ENCODE results near the gene CRELD2.

The CRELD2 gene

GRCh38 chr22:49915610-49916009, 2.8 kb upstream of the CRELD2 start:
- no peak for TF ChIP-seq CTCF (IDR thresholded peaks at IDR 0.05; ENCODE audit: low read depth, low read length, missing control alignments)
- no peak overlapping the region for H3K4me3 ChIP-seq (ENCODE audit: low read depth, low read length)
- DNase-seq (ENCODE audit: low read depth), result no peak

- no peak for TF ChIP-seq CTCF (IDR thresholded peaks at IDR 0.05; ENCODE audit: low read depth, low read length, missing control alignments)
- DNase-seq (ENCODE audit: low read depth), result no peak
- H3K4me3 ChIP-seq (ENCODE audit: low read depth, low read length), result peak overlapping the region; percentile 94
Measured at GRCh38 chr22:49916831-49917230, 1.6 kb upstream of the CRELD2 start.

- H3K4me3 ChIP-seq (ENCODE audit: low read depth, low read length), result peak overlapping the region; percentile 94
- TF ChIP-seq CTCF (IDR thresholded peaks at IDR 0.05; ENCODE audit: low read depth, low read length, missing control alignments), result no peak
- DNase-seq (ENCODE audit: low read depth), result no peak
Measured at GRCh38 chr22:49918911-49919881, 762 bp downstream of the CRELD2 start.

- H3K4me3 ChIP-seq (ENCODE audit: low read depth, low read length), result no peak overlapping the region
- no peak for DNase-seq (ENCODE audit: low read depth)
- TF ChIP-seq CTCF (IDR thresholded peaks at IDR 0.05; ENCODE audit: low read depth, low read length, missing control alignments), result no peak
Measured at GRCh38 chr22:49920859-49921258, 2.4 kb downstream of the CRELD2 start.

- no peak for DNase-seq (ENCODE audit: low read depth)
- no peak overlapping the region for H3K4me3 ChIP-seq (ENCODE audit: low read depth, low read length)
- TF ChIP-seq CTCF (IDR thresholded peaks at IDR 0.05; ENCODE audit: low read depth, low read length, missing control alignments), result no peak
Measured at GRCh38 chr22:49921508-49922278, 3.3 kb downstream of the CRELD2 start.

GRCh38 chr22:49922484-49922883, 4.0 kb downstream of the CRELD2 start:
- DNase-seq (ENCODE audit: low read depth), result no peak
- TF ChIP-seq CTCF (IDR thresholded peaks at IDR 0.05; ENCODE audit: low read depth, low read length, missing control alignments), result no peak
- no peak overlapping the region for H3K4me3 ChIP-seq (ENCODE audit: low read depth, low read length)

All from GM12864 (cell line).